ENCODE results near the gene C17orf78.
"Not testable (repeated sequence)": the region's sequence is repeated elsewhere in the genome, so short reads cannot be mapped to it uniquely, and the experiment has no call there.

Gene C17orf78

DNA sequence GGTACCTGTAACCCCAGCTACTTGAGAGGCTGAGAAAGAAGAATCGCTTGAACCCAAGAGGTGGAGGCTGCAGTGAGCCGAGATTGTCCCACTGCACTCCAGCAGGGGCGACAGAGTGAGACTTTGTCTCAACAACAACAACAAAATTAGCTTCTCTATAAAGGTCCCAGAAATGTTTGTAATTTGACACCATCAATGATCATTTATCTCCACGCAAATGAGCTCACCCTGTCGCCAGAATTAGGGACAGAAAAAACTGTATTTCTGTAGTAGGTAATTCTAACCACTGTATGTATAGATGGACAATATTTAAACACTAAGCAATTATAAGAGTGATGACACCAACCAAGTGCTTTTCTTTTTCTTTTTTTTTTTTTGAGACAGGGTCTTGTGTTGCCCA is 10.7 kb downstream of the C17orf78 start:
- no peak for DNase-seq (ENCODE audit: low spot score)

- no peak for DNase-seq (ENCODE audit: low spot score)
Measured at GRCh38 chr17:37388266-37388665, 12.5 kb downstream of the C17orf78 start.

DNA sequence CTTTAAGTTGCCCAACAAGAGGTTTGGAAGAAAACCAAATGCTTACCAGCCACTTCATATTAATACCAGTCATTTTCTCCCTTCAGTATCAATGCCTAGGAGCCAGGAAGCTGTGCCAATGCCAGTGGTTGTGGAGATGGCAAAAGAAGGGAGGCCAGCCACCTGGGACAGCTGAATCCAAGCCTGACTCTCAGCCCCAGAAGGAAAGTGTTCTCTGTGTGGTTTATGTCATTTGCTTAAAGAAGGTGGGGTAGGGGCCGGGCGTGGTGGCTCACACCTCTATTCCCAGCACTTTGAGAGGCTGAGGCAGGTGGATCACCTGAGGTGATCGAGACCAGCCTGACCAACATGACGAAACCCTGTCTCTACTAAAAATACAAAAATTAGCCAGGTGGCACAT is 13.4 kb downstream of the C17orf78 start:
- no peak for DNase-seq (ENCODE audit: low spot score)

GRCh38 chr17:37391146-37391545 is 15.4 kb downstream of the C17orf78 start:
- DNase-seq (ENCODE audit: low spot score), result no peak

DNA sequence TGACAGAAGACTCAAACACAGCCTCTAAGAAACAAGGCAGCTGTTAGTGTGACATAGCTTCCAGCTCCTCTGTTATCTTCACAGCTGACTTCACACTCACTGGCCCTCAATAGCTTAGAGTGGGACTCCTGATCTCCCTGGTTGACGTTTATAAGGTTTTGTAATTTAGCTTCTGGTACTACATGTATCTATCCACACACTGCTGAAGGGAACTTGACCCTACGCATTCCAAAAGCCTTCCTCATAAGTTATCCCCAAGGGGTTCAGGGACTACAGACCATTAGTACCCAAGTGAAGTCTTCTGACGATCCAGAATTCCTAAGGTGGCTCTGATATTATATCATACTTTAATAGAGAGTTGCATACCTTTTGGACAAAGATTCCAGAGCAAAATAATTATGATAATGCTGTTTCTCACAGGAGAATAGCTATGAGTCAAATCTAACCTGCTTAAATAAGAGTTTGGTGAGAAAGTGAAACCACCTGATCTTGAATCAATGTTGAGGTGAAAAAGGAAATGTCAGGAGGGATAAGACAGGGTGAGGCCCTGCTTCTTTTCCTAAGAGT is 16.3 kb downstream of the C17orf78 start:
- DNase-seq (ENCODE audit: low spot score), result no peak

DNA sequence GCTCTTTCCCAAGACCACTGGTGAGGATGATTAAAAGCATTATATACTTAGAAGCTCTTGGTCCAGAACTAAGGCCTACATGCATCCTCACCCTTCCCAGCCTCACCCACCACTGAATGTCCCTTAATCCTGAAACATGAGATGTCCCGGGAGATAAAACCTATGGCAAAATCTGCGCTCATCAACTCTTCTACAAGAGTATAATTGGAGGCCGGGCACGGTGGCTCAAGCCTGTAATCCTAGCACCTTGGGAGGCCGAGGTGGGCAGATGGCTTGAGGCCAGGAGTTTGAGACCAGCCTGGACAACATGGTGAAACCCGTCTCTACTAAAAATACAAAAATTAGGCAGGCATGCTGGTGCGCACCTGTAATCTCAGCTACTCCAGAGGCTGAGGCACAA is 17.6 kb downstream of the C17orf78 start:
- DNase-seq (ENCODE audit: low spot score), result no peak

DNA sequence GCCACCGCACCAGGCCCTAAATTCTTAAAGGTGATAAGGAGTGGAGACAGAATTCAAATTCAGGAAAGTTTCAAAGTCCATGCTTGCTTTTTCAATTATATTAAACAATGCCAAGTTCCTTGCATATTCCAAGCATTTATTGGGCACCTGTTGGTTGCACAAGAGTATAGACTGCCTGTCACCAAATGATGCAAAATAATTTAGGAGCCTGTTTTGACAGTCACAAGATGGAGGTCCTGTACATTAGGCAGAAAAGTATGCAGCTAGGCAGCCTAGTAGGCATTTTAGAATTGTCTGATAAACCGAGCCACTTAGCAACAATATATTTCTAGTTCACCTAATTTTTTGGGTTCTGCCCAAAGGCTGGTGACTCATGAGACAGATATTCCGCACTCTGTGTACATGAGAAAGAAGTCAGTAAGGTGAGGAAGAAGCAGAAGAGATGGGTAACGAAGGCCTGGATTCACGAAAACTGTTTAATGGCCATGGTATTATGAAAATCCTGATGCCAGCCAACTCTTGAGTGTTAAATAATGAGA is 23.5 kb downstream of the C17orf78 start:
- DNase-seq (ENCODE audit: low spot score), result no peak

- DNase-seq (ENCODE audit: low spot score), result no peak
Measured at GRCh38 chr17:37400505-37400904, 24.7 kb downstream of the C17orf78 start.

GRCh38 chr17:37405522-37405921 is 29.7 kb downstream of the C17orf78 start:
- not testable (repeated sequence) for DNase-seq (ENCODE audit: low spot score)

- no peak for DNase-seq (ENCODE audit: low spot score)
Measured at GRCh38 chr17:37405955-37406634, 30.3 kb downstream of the C17orf78 start.

DNA sequence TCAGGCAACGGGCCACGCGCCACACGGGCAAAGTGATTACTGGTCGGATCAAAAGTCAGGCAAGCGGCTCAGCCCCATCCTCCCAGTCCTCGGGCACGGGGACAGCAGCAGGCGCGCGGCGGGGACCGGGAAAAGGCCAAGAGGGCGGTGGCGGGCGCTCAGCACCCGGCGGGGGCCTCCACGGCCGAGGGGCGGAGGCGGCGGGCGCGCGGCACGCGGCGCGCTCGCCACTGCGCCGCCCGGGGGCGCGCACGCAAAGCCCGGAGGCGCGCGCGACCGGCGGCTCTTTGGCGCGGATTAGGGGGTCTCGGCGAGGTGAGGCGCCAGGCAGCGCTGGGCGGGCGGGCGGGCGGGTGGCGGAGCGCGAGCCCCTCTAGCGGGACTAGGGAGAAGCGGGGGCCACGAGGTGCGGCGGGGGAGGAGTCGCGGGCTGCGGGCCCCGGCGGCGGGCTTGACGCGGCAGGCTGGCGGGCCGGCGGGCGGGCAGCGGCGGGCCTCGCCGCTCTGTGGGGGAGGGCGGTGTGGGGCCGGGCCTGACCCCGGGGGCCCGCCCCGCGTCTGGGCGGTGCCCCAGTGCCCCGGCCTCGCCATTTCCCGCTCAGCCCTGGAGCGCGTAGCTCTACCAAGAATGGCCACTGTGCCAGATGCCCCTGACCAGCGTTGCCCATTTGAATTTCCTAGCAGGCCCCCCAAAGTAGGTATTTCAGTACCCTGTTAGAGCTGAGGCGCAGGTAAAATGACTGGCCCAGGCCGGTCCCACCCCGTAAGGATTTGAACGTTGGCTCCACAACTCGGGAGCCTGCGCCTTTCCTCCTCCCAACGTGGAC is 31.1 kb downstream of the C17orf78 start, which contains the start of the genes ACACA and TADA2A:
TSS of gene ACACA (minus strand) at position 202 of the 827 bp plus-strand sequence. CDS start 537 bp downstream, outside the sequence.
TSS of gene TADA2A (plus strand) at position 252 of the 827 bp plus-strand sequence. CDS start 4,480 bp downstream, outside the sequence.
- peak; percentile 70 for DNase-seq (ENCODE audit: low spot score)

DNA sequence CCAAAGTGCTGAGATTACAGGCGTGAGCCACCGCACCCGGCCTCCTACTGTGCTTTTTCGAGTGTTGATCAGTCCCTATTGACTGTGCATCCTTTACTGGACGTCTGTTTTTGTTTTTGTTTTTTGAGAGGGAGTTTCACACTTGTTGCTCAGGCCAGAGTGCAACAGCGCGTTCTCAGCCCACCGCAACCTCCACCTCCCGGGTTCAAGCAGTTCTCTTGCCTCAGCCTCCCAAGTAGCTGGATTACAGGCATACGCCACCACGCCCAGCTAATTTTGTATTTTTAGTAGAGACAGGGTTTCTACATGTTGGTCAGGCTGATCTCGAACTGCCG is 32.3 kb downstream of the C17orf78 start:
- DNase-seq (ENCODE audit: low spot score), result not testable (repeated sequence)

DNA sequence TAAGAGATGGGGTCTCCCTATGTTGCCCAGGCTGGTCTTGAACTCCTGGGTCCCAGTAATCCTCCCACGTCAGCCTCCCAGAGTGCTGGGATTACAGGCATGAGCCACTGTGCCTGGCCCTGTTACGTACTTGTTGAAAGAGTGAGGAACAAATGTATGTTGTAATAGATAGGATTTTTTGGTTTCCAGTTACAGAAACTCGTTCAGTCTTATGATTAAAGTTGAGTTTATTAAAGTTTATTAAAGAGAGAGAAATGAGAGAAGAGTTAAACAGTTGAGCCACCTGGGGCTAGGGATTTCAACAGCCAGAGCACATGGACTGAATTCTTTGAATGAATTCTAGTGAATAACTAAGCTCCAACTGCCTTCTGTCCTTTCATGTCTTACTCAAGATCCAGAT is 34.6 kb downstream of the C17orf78 start:
- no peak for DNase-seq (ENCODE audit: low spot score)

DNA sequence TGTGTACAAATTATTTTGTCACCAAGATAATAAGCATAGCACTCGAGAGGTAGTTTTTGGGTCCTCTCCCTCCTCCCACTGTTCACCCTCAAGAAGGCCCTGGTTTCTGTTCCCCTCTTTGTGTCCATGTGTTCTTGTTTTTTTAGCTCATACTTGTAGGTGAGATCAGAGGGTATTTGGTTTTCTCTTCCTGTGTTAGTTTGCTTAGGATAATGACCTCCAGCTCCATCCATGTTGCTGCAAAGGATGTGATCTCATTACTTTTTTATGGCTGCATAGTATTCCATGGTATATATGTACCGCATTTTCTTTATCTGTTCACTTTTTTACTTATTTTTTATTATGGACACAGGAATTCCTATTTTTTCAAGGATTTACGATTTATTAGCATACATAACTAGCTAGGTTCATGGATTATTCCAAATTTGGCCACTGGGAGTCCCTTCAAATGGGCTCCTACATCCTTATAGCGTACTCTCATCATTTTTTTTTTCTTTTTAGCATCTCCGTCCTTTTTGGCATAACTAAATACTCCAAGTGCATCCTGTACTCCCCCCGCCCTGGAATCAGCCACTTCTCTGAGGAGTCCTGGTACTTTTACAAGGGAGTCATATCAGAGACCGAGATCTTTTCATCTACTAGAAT is 38.2 kb downstream of the C17orf78 start:
- DNase-seq (ENCODE audit: low spot score), result no peak

DNA sequence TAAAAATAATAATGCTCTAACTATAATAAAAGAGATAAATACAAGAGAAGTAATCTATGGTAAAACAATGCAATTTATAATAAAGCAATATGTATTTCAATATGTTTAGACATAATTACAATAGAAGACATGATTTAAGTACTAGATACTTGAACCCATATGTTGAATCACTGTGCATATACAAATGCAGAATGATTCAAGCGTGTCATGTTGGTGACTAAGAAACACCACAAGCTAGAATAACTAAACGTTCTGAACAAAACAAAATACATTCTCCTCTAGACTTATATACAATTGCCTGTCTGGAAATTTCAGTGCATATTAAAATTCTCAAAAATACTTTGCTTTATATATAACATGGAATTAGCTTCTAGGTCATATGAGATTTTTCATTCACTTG is 42.1 kb downstream of the C17orf78 start:
- no peak for DNase-seq (ENCODE audit: low spot score)

- DNase-seq (ENCODE audit: low spot score), result no peak
Measured at GRCh38 chr17:37422971-37423625, 47.3 kb downstream of the C17orf78 start.

GRCh38 chr17:37425268-37425667 is 49.5 kb downstream of the C17orf78 start:
- no peak for DNase-seq (ENCODE audit: low spot score)

DNA sequence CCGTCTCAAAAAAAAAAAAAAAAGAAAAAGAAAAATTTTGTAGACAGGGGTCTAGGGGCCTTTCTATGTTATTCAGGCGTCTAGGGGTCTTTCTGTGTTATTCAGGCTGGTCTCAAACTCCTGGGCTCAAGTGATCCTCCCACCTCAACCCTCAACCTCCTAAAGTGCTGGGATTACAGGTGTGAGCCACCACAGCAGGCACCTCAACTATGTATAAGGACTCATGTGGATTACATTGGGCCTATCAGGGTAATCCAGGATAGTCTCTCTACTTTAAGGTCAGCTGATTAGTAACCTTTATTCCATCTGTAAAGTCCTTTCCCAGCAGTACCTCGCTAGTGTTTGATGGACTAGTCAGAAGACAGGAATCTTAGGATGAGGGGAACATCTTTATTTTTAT is 53.3 kb downstream of the C17orf78 start:
- no peak for DNase-seq (ENCODE audit: low spot score)

DNA sequence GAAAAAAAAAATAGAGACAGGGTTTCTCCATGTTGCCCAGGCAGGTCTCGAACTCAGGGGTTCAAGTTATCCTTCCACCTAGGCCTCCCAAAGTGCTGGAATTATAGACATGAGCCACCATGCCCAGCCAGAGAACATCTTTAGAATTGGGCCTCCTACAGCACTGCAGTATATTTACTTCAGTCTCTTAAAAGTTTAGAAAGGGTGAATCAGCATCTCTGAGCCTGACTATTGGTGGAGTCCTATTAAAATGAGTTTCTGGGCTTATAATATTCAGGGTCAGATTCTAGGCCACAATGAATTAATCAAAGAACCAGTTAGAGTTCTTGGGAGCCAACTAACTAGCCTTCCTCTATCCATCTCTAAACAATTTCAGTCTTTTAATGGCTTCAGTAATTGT is 53.7 kb downstream of the C17orf78 start:
- no peak for DNase-seq (ENCODE audit: low spot score)

- no peak for DNase-seq (ENCODE audit: low spot score)
Measured at GRCh38 chr17:37430051-37430627, 54.4 kb downstream of the C17orf78 start.

DNA sequence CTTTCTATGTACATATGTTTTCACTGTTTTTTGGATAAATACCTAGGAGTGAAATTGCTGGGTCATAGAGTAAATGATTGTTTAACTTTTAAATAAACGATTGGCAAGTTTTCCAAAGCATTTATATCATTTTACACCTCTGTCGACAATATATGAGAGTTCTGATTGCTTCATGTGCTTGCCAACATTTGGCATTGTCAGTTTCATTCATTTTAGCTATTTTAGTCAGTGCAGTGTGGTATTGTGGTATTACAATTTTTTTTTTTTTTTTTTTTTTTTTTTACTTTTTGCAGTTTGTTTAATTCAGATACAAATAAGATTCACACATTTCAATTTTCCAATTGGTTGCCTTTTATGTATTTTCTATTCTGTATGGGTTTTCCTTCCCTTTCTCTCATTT is 56.9 kb downstream of the C17orf78 start:
- no peak for DNase-seq (ENCODE audit: low spot score)

Measured in hematopoietic multipotent progenitor cell treated with erythropoietin and hydrocortisone succinate and interleukin-3 and kit ligand, for 15 days (in vitro differentiated cells).